ELF-1 (cell line): ENCODE data around the gene IL21R.

Source experiments
- DNase-seq: peaks from one replicate; pipeline ENCODE4 v3.0.0-alpha.2; 2016; ENCODE audit warnings: low read depth, low spot score

IL21R gene

DNA sequence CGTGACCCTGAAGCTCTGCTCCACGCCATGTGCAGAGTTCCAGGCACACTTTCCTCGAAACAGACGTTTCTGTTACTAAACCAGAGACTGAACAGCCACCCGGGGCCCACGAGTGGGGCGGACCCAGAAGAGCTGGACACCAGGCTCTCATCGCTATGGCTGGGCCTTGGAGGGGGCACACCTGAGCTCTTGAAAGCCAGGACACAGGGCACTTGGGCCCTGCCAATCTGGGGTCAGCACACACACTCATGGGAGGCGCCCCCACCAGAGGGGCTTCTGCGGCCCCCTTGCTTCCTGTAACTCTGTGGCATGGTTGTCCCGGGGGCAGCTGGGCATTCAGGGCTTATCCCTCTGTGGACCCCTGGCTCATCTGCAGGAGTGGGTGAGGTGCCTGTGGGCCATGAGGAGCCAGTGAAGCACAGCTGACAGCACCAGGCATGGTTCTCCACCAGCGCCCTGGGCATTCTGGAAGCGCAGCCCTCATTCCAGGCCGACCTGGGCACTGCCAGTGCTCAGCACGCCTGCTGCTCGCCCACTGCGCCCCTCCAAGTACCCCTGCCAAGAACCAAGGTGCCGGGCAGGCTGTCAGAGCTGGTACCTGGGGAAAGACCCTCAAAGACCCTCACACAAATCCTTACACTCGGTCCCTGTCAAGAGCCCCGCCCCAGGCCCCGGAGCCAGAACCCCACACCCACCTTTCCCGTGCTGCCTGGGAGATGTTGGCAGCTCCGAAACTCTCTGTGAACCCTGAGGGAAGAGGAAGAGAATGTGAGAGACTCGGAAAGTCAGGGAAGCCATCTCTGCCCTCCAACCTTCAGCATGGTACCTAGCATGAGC lies 61.1 kb downstream of the IL21R start:
- no peak for DNase-seq

DNA sequence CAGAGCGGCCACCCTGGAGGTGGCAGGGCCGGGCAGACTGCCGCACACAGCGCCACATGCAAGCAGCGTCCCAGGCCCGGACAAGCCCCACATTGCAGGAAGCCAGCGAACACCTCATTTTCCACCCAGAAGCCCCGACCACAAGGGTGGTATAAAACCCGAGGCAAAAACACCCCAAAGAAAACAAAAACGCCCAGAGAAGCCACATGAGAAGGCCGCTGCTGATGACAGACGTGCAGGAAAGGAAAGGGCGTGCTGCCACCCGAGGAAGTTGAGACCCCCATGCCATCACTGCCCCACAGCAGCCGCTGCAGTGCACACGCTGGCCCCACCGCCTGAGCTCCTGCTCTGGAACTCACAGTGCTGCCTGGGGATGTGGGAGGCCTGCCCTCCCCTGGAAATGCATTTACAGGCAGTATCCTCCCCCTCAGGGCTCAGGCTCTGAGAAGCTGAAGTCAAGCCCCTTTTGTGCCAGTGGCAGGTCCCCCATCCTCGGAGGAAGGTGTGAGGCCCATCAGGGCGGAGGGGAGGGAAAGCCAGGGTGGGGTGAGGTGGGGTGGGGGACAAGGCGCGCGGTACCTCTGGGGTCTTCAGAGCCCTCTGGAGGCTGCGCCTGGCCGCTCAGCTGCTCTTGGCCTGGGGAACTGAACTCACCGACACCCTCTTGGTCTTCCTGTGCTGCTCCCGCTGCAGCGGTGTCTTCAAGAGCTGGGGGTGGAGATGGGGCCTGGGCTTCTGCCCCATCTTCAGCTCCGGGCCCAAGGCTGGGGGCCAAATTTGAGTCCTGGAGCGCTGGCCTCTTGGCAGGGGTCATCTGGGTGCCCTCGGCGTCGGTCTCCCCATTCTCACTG lies 62.0 kb downstream of the IL21R start:
- DNase-seq = no peak

DNA sequence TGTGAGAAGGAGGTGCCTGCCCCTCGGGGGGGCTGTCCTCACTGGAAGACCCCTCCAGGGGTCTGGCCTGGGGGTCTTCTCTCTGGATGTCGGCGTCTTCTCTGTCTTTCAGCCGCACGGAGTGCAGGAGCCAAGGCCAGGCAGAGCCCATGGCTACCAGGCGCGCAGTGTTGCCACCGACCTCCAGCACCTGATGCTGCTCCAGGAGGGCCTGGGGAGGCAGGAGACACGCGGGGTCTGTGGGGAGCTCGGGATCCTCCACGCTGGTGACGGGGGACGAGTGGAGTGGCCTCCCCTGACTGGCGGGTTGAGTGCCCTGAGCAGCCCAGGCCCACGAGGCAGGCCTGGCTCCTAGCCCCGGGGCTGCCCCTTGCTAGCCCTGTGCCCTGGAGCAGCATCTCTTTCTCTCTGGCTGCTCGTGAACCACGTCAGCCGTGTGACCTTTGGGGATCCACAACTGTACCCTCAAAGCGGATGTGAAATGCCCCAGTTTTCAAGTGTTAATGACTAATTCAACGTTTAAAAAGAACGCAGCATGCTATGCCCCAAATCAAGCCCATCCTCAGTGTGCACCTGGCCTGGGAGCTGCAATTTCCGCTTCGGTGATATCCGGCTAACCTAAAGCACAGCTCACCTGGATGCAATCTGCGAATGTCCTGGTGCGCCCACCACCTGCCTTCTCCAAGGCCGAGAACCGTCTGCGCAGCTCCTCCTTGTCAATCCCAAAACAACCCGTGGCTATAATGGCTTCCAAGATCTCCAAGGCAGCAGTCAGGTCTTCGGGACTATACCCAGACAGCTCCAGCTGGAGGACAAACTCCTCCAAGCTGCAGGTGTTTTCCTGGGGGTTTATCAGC lies 62.9 kb downstream of the IL21R start:
- DNase-seq = no peak

DNA sequence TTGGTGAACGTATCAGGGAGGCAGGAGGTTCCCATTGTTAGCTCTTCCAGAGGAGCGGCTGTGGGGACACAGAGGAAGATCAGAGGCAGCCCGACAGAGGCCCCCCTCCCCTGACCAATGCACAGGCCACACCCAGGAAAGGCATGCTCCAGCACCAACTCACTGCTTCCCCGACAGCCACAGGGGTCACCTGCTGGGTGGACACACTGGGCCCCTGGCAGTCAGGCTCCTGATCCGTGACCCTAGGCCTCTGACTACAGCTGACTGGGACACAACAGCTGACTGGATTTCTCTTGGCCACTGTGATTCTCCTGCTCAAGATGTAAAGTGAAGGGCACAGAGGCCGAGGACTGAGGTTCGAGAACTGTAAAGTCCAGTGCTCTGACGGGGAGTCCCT lies 63.5 kb downstream of the IL21R start:
- DNase-seq = no peak

DNA sequence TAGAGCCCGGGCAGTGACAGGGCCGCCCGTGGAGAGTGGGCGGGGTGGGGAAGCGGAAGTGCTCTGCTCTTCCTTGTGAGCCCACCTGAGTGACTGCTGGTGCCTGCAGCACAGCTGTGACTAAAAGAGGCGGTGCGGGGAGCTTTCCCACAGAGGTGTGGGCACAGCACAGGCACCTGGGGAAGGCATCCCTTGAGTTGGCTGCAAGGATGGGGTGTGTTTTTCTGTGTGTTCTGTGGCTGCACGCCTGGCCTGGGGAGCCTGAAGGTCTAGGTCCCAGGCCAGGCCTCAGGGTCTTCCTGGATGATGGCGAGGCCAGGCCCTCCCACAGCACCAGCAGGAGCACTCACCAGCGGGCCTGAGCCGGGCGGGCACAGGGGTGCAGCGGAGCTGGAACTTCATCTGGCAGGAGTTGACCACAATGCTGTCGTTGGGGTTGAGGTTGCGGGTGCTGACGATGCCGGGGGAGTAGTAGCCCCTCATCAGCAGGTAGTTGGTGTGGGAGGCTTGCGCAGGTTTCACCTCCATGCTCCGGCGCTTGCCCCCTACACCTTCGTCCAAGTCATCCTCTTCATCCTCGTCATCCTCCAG lies 67.1 kb downstream of the IL21R start:
- DNase-seq = no peak

DNA sequence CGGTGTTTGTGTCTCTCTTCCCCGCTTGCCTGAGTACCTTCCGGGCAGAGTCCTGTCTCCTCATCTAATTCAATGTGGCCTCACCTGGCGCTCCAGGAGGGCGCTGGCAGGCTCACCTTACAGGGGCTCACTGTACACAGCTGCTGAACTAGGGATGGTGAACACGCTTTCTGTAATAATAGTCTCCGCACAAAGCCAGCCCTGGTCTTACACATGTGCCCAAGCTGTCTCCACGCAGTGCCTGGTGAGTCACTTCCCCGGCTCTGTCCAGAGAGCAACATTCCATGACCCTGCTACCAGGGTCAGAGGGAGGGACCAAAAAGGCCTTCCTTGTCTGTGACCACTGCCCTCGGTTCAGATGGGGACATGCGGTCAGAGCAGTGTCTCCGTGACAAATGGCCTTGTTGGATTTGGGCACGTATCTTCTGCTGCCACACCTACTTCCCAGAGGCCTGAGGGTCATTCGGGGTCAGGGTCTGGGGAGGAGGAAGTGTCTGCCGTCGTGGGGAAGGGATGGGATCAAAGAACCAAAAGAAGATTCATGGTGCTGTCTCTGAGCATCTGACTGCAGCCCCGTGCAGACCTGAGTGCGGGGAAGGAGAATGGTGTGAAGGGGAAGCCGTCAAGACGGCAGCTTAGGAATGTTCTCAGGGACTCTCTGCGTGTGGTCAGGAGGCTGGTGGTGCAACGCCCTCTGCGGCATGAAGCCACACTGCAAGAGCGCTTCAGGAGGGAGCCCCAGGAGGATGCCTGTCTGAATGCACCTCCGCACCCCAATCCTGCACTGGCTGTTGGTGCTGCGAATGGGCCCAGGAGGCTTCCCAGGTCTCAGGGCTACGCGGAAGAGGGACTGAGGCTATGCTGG lies 68.8 kb downstream of the IL21R start:
- DNase-seq = peak; percentile 36

DNA sequence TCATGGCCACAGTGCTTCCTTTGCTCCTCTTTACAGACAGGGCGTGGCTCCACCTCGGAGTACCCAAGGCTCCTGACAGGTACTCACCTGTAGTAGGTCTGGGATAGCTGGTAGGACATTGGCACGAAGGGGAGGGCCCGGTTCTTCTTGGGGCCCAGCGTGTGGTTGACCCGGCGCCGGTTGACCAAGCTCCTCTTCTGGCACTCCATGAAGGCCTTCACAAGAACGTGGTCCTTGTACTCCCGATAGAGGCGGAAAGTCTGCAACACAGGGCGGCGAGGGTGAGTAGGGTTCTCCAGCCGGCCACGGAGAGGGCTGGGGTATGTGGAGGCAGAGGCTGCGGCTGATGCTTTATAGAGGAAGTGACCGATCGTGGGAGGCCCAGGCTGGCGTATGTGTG lies 69.7 kb downstream of the IL21R start:
- no peak for DNase-seq

DNA sequence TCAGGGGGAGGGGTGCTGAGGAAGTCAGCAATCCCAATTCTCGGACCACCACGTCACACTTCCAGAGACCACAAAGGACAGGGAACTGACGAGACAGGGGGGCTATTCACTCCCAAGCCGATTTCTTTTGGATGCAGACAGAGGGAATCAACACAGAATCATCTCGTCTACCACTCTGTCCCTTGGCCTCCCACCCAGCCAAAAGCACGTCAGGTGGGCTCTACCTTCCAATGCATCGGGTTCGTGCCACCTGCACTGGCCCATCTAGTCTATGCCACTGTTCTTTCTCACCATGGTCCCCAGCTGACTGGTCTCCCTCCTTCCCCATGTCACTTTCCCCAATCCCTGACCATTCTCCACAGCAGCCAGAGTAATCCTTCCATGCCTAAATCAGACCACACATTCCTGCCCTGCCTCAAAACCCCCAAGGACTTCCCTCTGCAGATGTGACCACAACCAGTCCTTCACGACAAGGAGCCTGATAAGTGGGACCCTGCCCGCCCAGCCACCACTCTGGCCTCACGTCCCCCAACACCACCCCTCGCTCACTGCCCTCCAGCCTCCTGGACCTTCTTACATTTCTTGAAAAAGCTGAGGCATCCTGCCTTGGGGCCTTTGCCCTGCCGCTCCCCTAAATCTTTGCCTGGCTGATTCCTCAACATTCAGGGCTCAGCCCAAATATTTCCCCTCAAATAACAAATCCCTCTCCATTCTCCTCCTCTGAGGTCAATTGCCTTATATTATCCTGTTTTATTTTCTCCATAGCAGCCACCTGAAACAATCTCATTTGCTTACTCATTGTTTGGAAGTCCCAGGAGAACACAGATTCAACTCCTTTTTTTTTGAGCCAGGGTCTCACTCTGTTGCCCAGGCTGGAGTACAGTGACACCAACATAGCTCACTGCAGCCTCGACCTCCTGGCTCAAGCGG lies 70.4 kb downstream of the IL21R start:
- no peak for DNase-seq

DNA sequence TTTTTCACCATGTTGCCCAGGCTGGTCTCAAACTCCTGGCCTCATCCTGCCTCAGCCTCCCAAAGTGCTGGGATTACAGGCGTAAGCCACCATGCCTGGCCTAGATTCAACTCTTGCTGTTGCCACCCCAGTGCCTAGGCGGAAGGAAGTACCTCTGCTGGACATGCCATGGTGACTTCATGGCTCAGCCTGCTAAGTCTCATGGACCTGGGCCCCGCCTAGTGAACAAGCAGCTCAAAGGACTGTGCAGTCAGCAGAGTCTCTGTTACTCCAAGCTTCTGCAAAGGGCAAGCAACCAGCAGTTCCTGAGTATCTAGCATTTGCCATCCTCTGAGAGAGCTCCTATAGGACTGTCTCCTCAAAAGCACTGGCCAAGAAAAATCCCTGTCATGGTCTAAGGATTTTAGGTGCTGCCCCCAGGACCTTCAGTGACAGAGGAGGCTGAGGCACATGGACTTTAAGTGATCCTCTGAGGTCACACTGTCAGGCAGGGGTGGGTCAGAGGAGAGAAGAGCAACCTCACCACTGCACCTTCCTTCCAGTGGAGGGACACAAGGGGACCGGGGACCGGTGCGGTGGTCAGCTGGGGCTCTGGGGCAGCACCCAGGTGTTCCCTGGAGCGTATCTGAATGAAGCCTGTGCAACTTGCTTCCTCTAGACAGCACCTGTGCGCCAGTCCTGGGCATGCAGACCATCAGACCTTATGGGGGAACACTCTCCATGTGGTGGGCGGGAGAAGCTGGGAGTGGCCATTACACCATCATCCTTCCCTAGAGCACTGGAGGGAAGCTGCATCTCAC lies 71.3 kb downstream of the IL21R start:
- no peak for DNase-seq

DNA sequence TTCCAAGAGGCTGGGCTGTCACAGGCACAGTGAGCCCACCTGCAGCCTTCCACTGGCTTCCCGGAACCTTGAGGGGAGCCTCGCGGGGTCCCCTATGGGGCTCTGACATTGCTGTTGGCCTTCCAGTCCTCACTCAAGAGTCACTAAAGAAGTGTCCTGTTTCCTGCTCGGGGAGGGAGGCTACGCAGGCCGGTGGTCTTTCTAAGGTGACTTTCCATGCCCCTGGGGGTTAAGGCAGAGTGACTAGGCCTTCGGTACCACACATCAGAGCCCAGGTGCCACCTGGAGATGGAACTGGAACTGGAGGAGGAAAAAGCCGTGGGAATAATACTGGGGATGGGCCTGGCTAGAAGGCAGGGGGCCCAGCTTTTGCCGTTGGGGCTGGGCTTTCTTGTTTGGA lies 72.1 kb downstream of the IL21R start:
- no peak for DNase-seq

DNA sequence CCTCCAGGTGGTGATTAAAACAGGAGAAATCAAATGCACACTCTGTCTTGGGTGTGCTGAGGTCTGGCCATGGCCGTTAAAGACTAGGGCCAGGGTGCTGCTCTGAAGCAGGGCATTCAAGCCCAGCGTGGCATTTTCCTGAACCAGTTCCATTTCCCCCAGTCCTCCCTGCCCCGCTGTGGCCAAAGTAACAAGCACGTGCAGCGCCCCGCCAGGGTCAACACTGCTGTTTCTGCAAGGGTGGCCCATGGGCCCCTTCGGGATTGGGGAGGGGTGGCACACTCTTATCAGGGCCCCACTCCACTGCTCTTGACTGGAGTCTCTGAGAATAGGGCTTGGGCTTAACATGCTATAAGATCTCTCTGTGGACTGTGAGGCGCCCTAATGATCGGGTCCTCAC lies 72.9 kb downstream of the IL21R start:
- no peak for DNase-seq

DNA sequence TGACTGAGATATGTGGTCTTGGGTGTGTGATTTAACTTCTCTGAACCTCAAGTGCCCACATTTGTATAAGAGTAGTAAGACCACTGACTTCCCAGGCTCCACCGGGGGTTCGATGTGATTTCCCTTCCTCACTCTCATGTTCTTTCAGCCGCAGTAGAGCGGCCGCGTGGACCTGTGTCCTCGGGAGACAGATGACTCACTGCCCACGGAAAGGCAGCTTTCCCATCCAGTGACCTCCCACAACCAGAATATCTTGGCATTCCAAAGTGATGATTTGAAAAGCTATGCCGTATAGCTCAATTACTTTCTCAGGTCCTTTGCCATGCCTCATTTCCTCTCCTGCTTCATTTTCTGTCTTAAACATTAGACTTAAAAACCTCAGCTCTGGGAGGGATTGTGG lies 73.6 kb downstream of the IL21R start:
- no peak for DNase-seq

DNA sequence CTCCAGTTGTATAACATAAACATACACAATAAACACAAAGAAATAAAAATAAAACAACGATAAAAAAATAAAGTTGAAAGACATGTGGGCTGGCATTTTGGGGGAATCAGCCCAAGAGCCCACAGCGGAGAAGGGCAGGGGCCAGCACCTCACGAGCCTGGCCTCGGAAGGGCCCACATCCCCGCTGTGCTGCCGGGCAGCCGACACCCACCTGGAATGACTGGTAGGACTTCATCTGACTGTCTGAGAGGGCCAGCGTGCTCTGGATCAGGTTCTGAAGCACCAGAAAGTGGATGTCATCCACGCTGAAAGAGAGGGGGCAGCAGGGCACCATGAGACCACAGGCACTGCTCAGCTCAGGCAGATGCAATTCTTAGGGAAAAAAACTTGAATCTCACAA lies 74.3 kb downstream of the IL21R start:
- DNase-seq = no peak

DNA sequence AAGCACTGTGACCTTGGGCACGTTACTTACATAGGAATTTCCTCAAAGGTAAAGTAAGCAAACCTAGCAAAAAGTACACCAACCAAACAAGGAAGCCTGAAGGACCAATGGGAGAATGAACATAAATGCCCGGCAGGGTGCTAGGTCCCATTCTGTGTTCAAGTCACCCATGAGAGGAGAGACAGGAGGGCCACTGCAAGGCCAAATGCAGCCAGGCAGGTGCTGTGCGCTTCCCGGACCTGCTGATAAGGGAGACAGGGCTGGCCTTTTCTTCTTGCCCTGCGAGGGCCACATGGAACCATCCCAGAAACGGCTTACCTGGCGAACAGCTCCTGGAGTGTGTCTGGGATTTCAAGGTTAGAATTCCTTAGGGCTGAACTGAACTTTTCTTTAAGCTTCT lies 78.8 kb downstream of the IL21R start:
- DNase-seq = no peak

DNA sequence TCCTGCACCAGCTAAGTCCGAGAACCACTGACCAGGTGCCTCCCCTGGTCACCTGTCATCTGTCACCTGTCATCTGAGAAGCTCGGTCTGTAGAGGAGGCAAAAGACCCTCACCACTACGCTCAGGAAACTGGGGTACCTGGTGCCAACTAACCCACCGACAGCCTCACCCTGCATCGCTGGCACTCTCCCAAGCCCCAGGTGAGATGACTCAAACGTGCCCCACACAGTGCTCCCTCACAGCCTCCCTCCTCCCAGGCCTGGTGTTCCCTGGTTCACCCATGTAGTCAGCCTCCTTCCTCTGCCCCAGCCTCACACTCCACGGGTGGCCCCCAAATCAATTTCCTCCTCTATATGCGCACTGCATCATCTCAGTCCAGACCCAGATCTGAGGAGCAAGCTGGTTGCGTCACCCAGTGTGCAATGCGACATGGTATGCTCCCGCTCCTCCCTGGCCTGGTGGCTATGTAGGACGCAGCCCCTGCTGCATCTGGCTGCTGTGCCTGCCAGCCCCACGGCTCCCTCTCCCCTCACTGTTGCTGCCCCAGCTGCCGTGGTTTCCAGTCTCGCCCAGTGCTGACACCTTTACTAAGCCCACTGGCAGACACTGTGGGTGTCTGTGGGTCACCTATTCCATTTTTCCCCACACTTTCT lies 79.4 kb downstream of the IL21R start:
- no peak for DNase-seq

DNA sequence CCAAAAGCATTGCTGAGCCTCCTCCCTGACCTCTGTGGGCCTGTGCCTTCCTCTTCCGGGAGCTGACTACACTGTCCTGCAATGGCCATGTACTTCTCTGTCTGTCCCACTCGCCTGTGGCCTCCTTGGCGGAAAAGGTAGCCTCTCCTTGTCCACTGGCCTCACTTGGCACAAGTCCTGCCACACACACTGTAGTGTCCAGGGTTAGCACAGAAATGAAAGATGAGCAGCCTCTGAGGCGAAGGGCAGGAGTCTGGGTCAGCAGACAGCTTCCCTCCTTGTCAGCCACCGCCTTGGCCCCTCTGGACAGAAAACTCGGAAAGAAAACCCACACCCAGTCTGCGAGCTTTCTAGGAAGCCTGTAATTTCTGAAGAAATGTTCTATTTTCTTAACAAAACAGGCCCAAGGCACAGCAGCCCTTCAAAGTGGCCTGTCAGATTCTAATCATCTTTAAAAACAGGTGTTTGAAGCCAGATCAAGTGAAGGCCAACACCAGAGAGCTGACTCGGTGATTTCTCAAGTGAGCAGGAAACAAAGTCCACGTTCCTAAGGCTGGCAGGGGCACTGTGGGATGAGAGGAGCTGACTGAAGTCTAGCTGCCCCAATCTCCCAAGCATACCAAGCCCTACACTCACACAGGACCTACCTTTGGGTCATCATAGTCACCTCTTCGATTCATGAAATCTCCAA lies 80.6 kb downstream of the IL21R start:
- no peak for DNase-seq

DNA sequence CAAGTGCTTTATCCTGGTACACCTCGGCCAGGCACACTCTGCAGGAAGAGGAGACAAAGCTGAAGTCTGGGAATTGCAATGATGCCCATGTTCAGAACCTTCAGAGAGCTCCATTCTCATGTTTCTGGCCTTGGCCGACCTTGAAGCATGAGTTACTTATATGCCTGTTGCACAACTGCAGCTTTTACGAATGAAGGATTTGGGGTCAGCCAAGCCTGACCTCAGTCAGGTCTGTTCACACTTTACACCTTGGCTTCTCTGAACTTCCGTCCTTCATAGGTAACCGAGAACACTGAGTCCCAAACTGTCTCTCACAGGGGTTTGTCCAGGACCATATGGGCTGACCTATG lies 81.1 kb downstream of the IL21R start:
- no peak for DNase-seq

DNA sequence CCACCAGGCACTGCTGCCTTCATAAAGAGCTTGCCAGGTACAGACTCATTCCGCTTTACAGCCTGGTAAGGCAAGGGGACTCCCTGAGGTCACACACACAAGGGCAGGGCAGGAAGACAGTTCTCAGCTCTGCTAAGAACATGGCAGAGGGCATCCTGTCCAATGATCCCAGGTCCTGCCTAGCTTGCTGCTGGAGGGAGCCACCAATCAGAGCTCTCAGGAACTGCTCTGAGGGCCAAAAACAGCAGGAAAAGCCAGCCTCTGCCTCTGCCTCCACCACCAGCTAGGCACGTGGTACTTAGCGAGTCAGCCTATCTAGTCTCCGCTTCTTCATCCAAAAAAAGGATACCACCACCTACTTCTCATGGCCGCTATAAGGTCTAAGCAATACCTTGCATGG lies 81.7 kb downstream of the IL21R start:
- DNase-seq = no peak
